Psoas muscle (tissue), 8 donors: Measurements from ENCODE around the gene CELF2. TPM values are rescaled to one million over a fixed set of nuclear protein-coding genes. Genes with fewer than 3 reads are reported as not detected.

ENCODE experiments used
- ATAC-seq, 4 donors: fragments of 200-7000 bp; cut with Tn5 transposase; one replicate each; pipeline ENCODE4 v1.9.1; 2020; ENCODE audit warnings: moderate library complexity in 3 of 4, mild to moderate bottlenecking in 2 of 4
- DNase-seq, 2 donors: peaks; one replicate each; pipeline ENCODE4 v3.0.0-alpha.2; 2020
- H3K27ac ChIP-seq: fragments of 200-600 bp; one replicate; pipeline ENCODE4 v1.8.0; 2022
- H3K27me3 ChIP-seq, 3 donors: fragments of 200-600 bp in 1 of 3; one replicate each; pipeline versions ENCODE4 v1.6.1 to v1.8.0; 2013 to 2022; ENCODE audit warnings: low read length in 2 of 3, mild to moderate bottlenecking in 2 of 3, moderate library complexity in 1 of 3; ENCODE audit not compliant: insufficient read depth in 3 of 3
- H3K36me3 ChIP-seq, 2 donors: fragments of 200-600 bp in 1 of 2; one replicate each; pipeline versions ENCODE4 v1.6.1 to v1.8.0; 2013 to 2022; ENCODE audit warnings: low read depth in 1 of 2, mild to moderate bottlenecking in 1 of 2, moderate library complexity in 1 of 2; ENCODE audit not compliant: insufficient read depth in 1 of 2
- H3K4me1 ChIP-seq: fragments of 200-600 bp; one replicate; pipeline ENCODE4 v1.8.0; 2022
- H3K4me3 ChIP-seq: fragments of 200-600 bp; one replicate; pipeline ENCODE4 v1.8.0; 2022; ENCODE audit warnings: mild to moderate bottlenecking
- H3K9me3 ChIP-seq: fragments of 200-600 bp; one replicate; pipeline ENCODE4 v1.8.0; 2022
- CTCF ChIP-seq: fragments of 200-600 bp; IDR thresholded peaks from one replicate; pipeline ENCODE4 v1.8.0; 2022; ENCODE audit warnings: antibody characterized with exemption
- WGBS, 3 donors: extraction: QIAGEN DNeasy Blood & Tissue Kit; methylation state at CpG; one replicate each; pipeline versions ENCODE4 v1.1.6 to v1.1.7; 2013; 5-methylcytosine and 5-hydroxymethylcytosine counted together
- intact Hi-C, 2 donors: fragments of 100-400 bp; cut with DNase I; formaldehyde crosslinking; loops; one replicate each; pipeline versions ENCODE4 v1.11.0 to v1.14.2; 2022
- polyA plus RNA-seq, 3 donors: library from polyadenylated mRNA; stranded (reverse); fragments of 200-250 nt; gene quantifications; one replicate each; pipeline ENCODE4 v1.2.3, GENCODE V29; 2013
- total RNA-seq, 4 donors: library from RNA; stranded (reverse); fragmentation: NEBNext Ultra II Directional in 2 of 4; extraction: Animal tissue kit (Norgen Biotek cat#: 25700) in 2 of 4; gene quantifications; one replicate each; pipeline versions ENCODE4 v1.2.1 to v1.2.4, GENCODE V29; 2021 to 2023
- donor health status: healthy with polysubstance abuse.
- donor health status: DM: no; HTN: no; CAD: no; lungs with moderate emphysema.
- donor health status: Bipolar disorder and iron deficiency.
- donor health status: healthy.
- donor health status: DM: yes; HTN: yes; CAD: no.
- donor health status: DM: no; HTN: no; CAD: no.
- donor health status: DM: no; HTN: no; CAD: no.
- donor health status: DM: yes; HTN: yes; CAD: no.

CELF2 gene
- total and polyA plus RNA-seq, 7 donors = 9.8 to 47.8 (median 29.0) TPM

GRCh38 chr10:11304906-11305585 lies 287.4 kb downstream of the CELF2 start:
- Histone ChIP-seq H3K4me3 (no peak overlapping the region), H3K36me3 (peaks cover 3 to 47% of the 10 kb centered on the region in 2 donors), H3K27ac (no peak overlapping the region), H3K27me3 (peaks cover 0 to 2% (median 0%) of the 10 kb centered on the region in 3 donors), H3K4me1 (no peaks in the 10 kb centered on the region), H3K9me3 (peaks cover 5% of the 10 kb centered on the region)
- TF ChIP-seq CTCF = no peak
- intact Hi-C loops = no loop called here
- no peak for DNase-seq
- no peak for ATAC-seq
- 97 to 99% (median 98%) methylated on average over 11 of the region's 11 CpGs for whole genome bisulfite sequencing, 3 donors

- peaks cover 0 to 2% (median 0%) of the 10 kb centered on the region in 3 donors for H3K27me3 ChIP-seq
- H3K36me3 ChIP-seq = peaks cover 3 to 47% of the 10 kb centered on the region in 2 donors
- peaks cover 5% of the 10 kb centered on the region for H3K9me3 ChIP-seq
- intact Hi-C loops = no loop called here
- 95 to 97% (median 96%) methylated on average over 13 of the region's 13 CpGs for WGBS, 3 donors
- H3K4me1 ChIP-seq = no peaks in the 10 kb centered on the region
- ATAC-seq (no peak), DNase-seq (no peak)
- H3K27ac ChIP-seq = no peak overlapping the region
- H3K4me3 ChIP-seq = no peak overlapping the region
- no peak for TF ChIP-seq CTCF
These were observed 288.3 kb downstream of the CELF2 start for GRCh38 chr10:11305825-11306593.

- peaks cover 0 to 2% (median 0%) of the 10 kb centered on the region in 3 donors for H3K27me3 ChIP-seq
- 98% methylated on average over 6 of the region's 6 CpGs for WGBS, 3 donors
- intact Hi-C loops = no loop called here
- no peak for TF ChIP-seq CTCF
- H3K36me3 ChIP-seq = peaks cover 0 to 47% of the 10 kb centered on the region in 2 donors
- no peak overlapping the region for H3K27ac ChIP-seq
- no peak for ATAC-seq
- H3K4me3 ChIP-seq = no peak overlapping the region
- H3K9me3 ChIP-seq = peaks cover 5% of the 10 kb centered on the region
- DNase-seq = no peak
- H3K4me1 ChIP-seq = no peaks in the 10 kb centered on the region
These were observed 289.3 kb downstream of the CELF2 start for GRCh38 chr10:11307004-11307403.

- no peak for ATAC-seq
- Histone ChIP-seq H3K4me3 (no peak overlapping the region), H3K36me3 (peaks cover 0 to 45% of the 10 kb centered on the region in 2 donors), H3K9me3 (peaks cover 5% of the 10 kb centered on the region), H3K27ac (no peak overlapping the region), H3K27me3 (peaks cover 0 to 2% (median 0%) of the 10 kb centered on the region in 3 donors), H3K4me1 (no peaks in the 10 kb centered on the region)
- TF ChIP-seq CTCF = no peak
- no peak for DNase-seq
- intact Hi-C loops = no loop called here
- 94 to 96% (median 95%) methylated on average over 1 of the region's 1 CpG for WGBS, 3 donors
These were observed 290.3 kb downstream of the CELF2 start for GRCh38 chr10:11307937-11308336.
